ENCODE measurements around the gene MAP3K13.

The MAP3K13 gene

DNA sequence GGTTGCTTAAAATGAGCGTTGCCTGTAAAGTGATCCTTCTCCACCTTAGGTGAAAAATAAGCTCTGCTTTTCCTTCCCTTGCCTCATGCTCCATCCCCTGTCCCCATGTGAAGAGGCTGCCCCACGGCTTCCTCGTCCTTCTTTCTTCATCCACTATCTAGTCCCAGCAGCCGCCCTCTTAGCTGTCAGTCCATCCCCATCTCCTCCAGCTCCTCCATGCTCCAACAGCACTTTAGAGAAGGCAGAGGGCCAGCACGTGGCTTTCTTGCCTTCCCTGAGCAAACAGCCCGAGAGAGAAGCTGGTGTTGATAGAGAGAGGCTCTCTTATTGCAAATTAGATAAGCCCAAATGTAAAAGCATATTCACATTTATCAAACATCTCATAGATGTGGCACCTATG is 144.9 kb downstream of the MAP3K13 start:
- TF ChIP-seq, protein P1, sequence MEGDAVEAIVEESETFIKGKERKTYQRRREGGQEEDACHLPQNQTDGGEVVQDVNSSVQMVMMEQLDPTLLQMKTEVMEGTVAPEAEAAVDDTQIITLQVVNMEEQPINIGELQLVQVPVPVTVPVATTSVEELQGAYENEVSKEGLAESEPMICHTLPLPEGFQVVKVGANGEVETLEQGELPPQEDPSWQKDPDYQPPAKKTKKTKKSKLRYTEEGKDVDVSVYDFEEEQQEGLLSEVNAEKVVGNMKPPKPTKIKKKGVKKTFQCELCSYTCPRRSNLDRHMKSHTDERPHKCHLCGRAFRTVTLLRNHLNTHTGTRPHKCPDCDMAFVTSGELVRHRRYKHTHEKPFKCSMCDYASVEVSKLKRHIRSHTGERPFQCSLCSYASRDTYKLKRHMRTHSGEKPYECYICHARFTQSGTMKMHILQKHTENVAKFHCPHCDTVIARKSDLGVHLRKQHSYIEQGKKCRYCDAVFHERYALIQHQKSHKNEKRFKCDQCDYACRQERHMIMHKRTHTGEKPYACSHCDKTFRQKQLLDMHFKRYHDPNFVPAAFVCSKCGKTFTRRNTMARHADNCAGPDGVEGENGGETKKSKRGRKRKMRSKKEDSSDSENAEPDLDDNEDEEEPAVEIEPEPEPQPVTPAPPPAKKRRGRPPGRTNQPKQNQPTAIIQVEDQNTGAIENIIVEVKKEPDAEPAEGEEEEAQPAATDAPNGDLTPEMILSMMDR (IDR thresholded peaks at IDR 0.05; ENCODE audit: extremely low read depth, insufficient read depth, missing control alignments): no peak
- in situ Hi-C loops (cut with MboI; ENCODE audit: low pct_unique_long_range_greater_than_20kb, low sequenced_read_pairs, unreplicated experiment): no loop called here
- no peak for DNase-seq (ENCODE audit: low spot score)

DNA sequence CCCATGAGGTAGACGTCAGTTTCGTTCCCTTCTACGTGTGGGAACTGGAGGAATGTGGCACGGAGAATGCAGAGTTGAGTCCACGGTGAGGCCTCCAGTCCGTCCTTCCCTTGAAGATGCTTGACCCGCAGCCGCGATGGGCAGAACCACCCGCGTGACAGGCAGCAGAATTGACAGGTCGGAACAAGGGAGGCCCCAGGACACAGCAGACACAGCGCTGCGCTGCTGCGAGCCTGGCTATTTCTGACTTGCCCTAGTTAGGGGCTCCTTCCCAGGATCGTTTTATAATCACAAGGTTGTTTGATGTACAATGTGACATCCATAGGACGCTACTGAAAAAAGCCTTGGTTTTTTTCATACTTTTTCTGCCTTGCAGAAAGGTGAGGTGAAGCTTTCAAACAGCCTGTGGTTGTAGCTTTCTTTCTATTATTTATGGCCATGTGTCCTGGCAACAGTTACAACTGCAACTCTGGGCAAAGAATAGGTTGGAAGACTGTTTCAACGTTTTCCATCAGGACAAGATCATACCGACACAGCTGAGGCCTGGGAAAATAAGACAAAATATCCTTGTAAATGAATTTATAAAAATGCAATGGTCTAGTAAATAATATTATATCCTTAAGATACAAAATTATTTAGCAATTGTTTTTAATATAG is 145.5 kb downstream of the MAP3K13 start:
- no peak for DNase-seq (ENCODE audit: low spot score)
- TF ChIP-seq, protein P1 (IDR thresholded peaks at IDR 0.05; ENCODE audit: extremely low read depth, insufficient read depth, missing control alignments): no peak
- in situ Hi-C loops (cut with MboI; ENCODE audit: low pct_unique_long_range_greater_than_20kb, low sequenced_read_pairs, unreplicated experiment): no loop called here

DNA sequence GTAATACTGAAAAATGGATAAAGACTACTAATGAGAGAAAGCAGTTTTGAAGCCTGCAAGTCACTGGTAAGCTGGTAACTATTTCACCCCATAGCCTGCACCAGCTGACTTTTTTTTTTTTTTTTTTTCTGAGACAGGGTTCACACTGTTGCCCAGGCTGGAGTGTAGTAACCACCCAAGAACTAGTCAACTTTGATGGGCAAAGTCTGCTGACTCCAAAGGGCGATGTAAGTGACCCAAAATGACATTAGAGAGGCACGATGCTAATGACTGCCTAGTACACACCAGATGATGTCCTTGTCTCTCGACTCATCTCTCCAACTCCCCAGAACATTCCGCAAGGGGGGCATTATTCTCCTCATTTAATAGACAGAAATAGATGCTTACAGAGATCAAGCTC is 148.8 kb downstream of the MAP3K13 start:
- TF ChIP-seq, protein P1 (IDR thresholded peaks at IDR 0.05; ENCODE audit: extremely low read depth, insufficient read depth, missing control alignments): no peak

DNA sequence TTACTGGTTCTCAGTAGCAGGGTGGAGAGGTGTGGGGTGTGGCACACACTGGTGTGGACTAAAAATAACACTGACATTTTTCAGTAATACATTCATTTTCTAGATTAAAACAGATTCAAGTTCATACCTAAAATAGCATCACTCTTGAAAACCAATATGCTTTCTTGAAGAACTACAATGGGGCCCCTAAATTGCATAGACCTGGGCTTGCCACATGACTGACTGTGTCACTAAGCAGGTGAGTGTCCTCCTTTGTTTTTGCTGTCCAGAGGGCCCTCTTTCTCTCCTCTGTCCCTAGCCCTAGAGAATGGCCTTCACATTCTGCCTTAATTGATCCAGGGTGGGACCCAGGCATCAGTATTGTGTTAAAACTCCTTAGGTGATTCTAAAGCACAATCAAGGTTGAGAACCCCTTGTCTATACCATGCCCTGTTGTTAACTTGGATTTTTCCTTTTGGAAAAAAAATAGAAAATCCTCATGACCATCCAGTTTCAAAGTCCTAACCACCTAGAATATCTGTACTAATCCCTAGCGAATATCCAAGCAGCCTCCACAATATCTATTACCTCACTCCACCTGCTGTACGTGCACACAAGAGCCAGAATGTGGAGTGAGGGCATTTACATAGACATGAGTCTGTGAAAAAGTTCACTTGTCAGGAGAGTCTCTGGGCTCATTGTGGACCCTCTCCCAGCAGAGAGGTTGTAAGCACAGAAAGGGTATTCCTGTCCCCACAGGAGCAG is 154.6 kb downstream of the MAP3K13 start:
- in situ Hi-C loops (cut with MboI; ENCODE audit: low pct_unique_long_range_greater_than_20kb, low sequenced_read_pairs, unreplicated experiment): no loop called here

More for the DNA sequence above, 148.8 kb downstream of the MAP3K13 start:
- in situ Hi-C loops (cut with MboI; ENCODE audit: low pct_unique_long_range_greater_than_20kb, low sequenced_read_pairs, unreplicated experiment): no loop called here
- DNase-seq (ENCODE audit: low spot score): no peak

DNA sequence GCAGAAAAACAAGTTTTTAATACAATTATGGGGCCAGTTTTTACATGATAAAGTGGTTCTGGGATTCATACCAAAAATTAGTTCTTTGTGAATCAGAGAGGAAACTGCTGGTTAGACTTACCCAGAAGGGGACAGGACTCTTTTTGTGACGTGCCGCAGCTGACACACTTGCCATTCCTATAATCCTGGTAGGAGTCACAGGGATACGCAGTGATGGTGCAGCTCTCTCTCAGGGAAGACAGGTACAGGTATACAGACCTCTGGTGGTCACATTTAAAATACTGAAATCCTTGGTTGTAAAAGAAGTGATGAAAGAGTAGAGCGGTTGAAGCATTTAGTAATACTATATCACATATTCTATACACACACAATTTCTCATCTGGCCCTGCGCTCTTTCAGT is 156.1 kb downstream of the MAP3K13 start:
- in situ Hi-C loops (cut with MboI; ENCODE audit: low pct_unique_long_range_greater_than_20kb, low sequenced_read_pairs, unreplicated experiment): no loop called here
- no peak for DNase-seq (ENCODE audit: low spot score)
- TF ChIP-seq, protein P1 (IDR thresholded peaks at IDR 0.05; ENCODE audit: extremely low read depth, insufficient read depth, missing control alignments): no peak

More for the DNA sequence above, 154.6 kb downstream of the MAP3K13 start:
- no peak for DNase-seq (ENCODE audit: low spot score)
- TF ChIP-seq, protein P1 (IDR thresholded peaks at IDR 0.05; ENCODE audit: extremely low read depth, insufficient read depth, missing control alignments): no peak

DNA sequence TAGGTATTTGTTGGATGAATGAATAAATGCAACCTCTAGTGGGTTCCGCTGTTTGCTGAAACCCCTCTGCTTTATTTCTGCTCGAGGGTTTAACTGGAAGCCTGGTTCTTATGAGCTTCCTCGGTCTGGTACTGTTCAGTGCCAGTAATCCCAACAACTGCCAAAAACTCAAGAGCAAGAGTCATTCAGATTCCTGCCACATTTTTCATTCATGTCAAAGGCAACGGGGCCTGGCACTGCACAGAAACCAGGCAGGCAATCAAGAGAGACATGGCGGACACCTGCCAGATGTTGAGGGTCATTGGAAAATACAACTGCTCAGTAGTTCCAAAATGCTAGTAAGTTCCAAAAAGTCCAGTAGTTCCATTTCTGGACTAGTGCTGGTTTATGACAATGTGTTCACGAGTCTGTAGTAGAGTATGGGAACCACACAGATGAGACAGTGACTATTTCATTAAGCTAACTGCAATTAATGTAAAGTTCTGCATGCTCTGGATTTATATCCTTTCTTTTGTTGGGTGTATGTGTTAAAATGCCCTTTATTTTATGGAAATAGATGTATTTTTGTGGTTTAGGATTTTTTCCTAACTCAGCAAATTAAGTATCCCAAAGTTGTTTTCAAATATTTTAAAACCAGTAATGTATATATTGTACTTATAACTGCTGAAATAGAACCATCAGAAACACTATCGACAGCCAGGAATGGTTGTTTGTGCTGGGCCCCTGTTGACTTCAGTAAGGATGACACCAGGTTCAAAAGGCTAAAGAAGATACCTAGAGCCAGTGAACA is 158.6 kb downstream of the MAP3K13 start:
- in situ Hi-C loops (cut with MboI; ENCODE audit: low pct_unique_long_range_greater_than_20kb, low sequenced_read_pairs, unreplicated experiment): no loop called here
- TF ChIP-seq, protein P1 (IDR thresholded peaks at IDR 0.05; ENCODE audit: extremely low read depth, insufficient read depth, missing control alignments): no peak
- no peak for DNase-seq (ENCODE audit: low spot score)
